GM23248 (cell line): ENCODE results near the gene MYO18B. TPM values are rescaled to one million over a fixed set of nuclear protein-coding genes. Genes with fewer than 3 reads are reported as not detected.

Experiments used
- DNase-seq: peaks from one replicate; pipeline ENCODE4 v3.0.0-alpha.2; 2015
- H2AFZ ChIP-seq: fragments of 200-600 bp; sonication (generic); 2 replicates; pipeline ENCODE4 v1.6.1; 2016; ENCODE audit warnings: antibody characterized with exemption
- H3F3A ChIP-seq: fragments of 200-600 bp; sonication (generic); 2 replicates; pipeline ENCODE4 v1.6.1; 2016; ENCODE audit warnings: mild to moderate bottlenecking, antibody characterized with exemption, mixed run types; ENCODE audit not compliant: insufficient read depth
- H3K27ac ChIP-seq: fragments of 200-600 bp; sonication (generic); 2 replicates; pipeline ENCODE4 v1.5.1; 2016; ENCODE audit warnings: mild to moderate bottlenecking
- H3K27me3 ChIP-seq: fragments of 200-600 bp; sonication (generic); replicated peaks from 2 replicates; pipeline ENCODE4 v1.6.1; 2016; ENCODE audit warnings: mild to moderate bottlenecking; ENCODE audit not compliant: insufficient read depth
- H3K36me3 ChIP-seq: fragments of 200-600 bp; sonication (generic); 2 replicates; pipeline ENCODE4 v1.6.1; 2016; ENCODE audit warnings: low read depth, mild to moderate bottlenecking
- H3K4me1 ChIP-seq: fragments of 200-600 bp; sonication (generic); 2 replicates; pipeline ENCODE4 v1.6.1; 2016; ENCODE audit warnings: mild to moderate bottlenecking; ENCODE audit not compliant: insufficient read depth
- H3K4me2 ChIP-seq: fragments of 200-600 bp; sonication (generic); one replicate; pipeline ENCODE4 v1.6.1; 2016; ENCODE audit warnings: mild to moderate bottlenecking; ENCODE audit not compliant: unreplicated experiment
- H3K4me3 ChIP-seq: fragments of 200-600 bp; sonication (generic); 2 replicates; pipeline ENCODE4 v1.5.1; 2016; ENCODE audit warnings: mild to moderate bottlenecking
- H3K79me2 ChIP-seq: fragments of 200-600 bp; sonication (generic); 2 replicates; pipeline ENCODE4 v1.6.1; 2016; ENCODE audit warnings: mild to moderate bottlenecking; ENCODE audit not compliant: insufficient read depth
- H3K9ac ChIP-seq: fragments of 200-600 bp; sonication (generic); 2 replicates; pipeline ENCODE4 v1.6.1; 2016; ENCODE audit warnings: mild to moderate bottlenecking
- H3K9me2 ChIP-seq: fragments of 200-600 bp; sonication (generic); 2 replicates; pipeline ENCODE4 v1.6.1; 2016; ENCODE audit warnings: mixed run types, mild to moderate bottlenecking, moderate library complexity; ENCODE audit not compliant: insufficient read depth
- H3K9me3 ChIP-seq: fragments of 200-600 bp; sonication (generic); one replicate; pipeline ENCODE4 v1.6.1; 2017; ENCODE audit warnings: low read depth
- H4K20me1 ChIP-seq: fragments of 200-600 bp; sonication (generic); 2 replicates; pipeline ENCODE4 v1.6.0; 2016; ENCODE audit not compliant: insufficient read depth
- EZH2 ChIP-seq: fragments of 200-600 bp; sonication (generic); IDR thresholded peaks from 2 replicates; pipeline ENCODE4 v1.6.1; 2018; ENCODE audit warnings: antibody characterized with exemption, mild to moderate bottlenecking; ENCODE audit not compliant: insufficient read depth, poor library complexity, severe bottlenecking
- EZH2phosphoT487 ChIP-seq: fragments of 200-600 bp; sonication (generic); IDR thresholded peaks from 2 replicates; pipeline ENCODE4 v1.6.1; 2018; ENCODE audit warnings: antibody characterized with exemption, moderate library complexity, mild to moderate bottlenecking, low read depth; ENCODE audit not compliant: insufficient read depth
- WGBS, 2 experiments: methylation state at CpG; one replicate each; pipeline ENCODE4 v1.1.6; 2015 to 2017; ENCODE audit warnings: low lambda C conversion rate in 2 of 2, low coverage in 1 of 2; ENCODE audit errors: missing lambda C conversion rate in 2 of 2; 5-methylcytosine and 5-hydroxymethylcytosine counted together
- in situ Hi-C: fragments of 300-500 bp; cut with MboI; formaldehyde crosslinking; loops from 2 replicates; pipeline ENCODE4 v1.15.0; 2020
- polyA plus RNA-seq: library from polyadenylated mRNA; unstranded; fragments of >200 nt; fragmentation: Nextera tagmentation; extraction: Ambion mirVana; gene quantifications from 2 replicates; pipeline ENCODE4 v1.2.1, GENCODE V29; 2016
- total RNA-seq: library from RNA; depleted of rRNA; stranded (reverse); fragments of >200 nt; shearing (Covaris generic); gene quantifications from 2 replicates; pipeline ENCODE4 v1.2.3, GENCODE V29; 2014

Gene MYO18B
- total and polyA plus RNA-seq, 2 experiments from 2014 or later, result not detected

- H3K27ac ChIP-seq, result no peak overlapping the region
- TF ChIP-seq EZH2 (no peak), EZH2phosphoT487 (no peak)
- no peak overlapping the region for H2AFZ ChIP-seq
- no peak for DNase-seq
- H3K9ac ChIP-seq, result no peak overlapping the region
- no peak overlapping the region for H3K4me3 ChIP-seq
- no peaks in the 10 kb centered on the region for H3K9me3 ChIP-seq
- WGBS, 2 experiments, result 22 to 38% methylated on average over 8 of the region's 8 CpGs
- H4K20me1 ChIP-seq, result no peaks in the 10 kb centered on the region
- H3K4me1 ChIP-seq, result no peaks in the 10 kb centered on the region
- no peaks in the 10 kb centered on the region for H3K27me3 ChIP-seq
- in situ Hi-C loops, result no loop called here
- no peaks in the 10 kb centered on the region for H3K36me3 ChIP-seq
- H3K4me2 ChIP-seq, result no peak overlapping the region
- H3K9me2 ChIP-seq, result no peaks in the 10 kb centered on the region
- H3F3A ChIP-seq, result no peaks in the 10 kb centered on the region
- no peaks in the 10 kb centered on the region for H3K79me2 ChIP-seq
These were observed 139.3 kb downstream of the MYO18B start for GRCh38 chr22:25881210-25881755.

GRCh38 chr22:25882360-25882759 is 140.4 kb downstream of the MYO18B start:
- Histone ChIP-seq H3K9ac (no peak overlapping the region), H4K20me1 (no peaks in the 10 kb centered on the region), H3K9me3 (no peaks in the 10 kb centered on the region), H3K27ac (no peak overlapping the region), H3F3A (no peaks in the 10 kb centered on the region), H3K4me1 (no peaks in the 10 kb centered on the region), H3K4me3 (no peak overlapping the region), H3K9me2 (no peaks in the 10 kb centered on the region), H3K79me2 (no peaks in the 10 kb centered on the region), H3K4me2 (no peak overlapping the region), H2AFZ (no peak overlapping the region), H3K27me3 (no peaks in the 10 kb centered on the region), H3K36me3 (no peaks in the 10 kb centered on the region)
- in situ Hi-C loops, result no loop called here
- no peak for TF ChIP-seq EZH2
- no peak for TF ChIP-seq EZH2phosphoT487
- 14 to 17% methylated on average over 2 of the region's 2 CpGs for WGBS, 2 experiments
- no peak for DNase-seq

GRCh38 chr22:25883482-25884033 is 141.6 kb downstream of the MYO18B start:
- in situ Hi-C loops, result no loop called here
- Histone ChIP-seq H3K4me1 (no peaks in the 10 kb centered on the region), H3K36me3 (no peaks in the 10 kb centered on the region), H3K4me2 (no peak overlapping the region), H2AFZ (no peak overlapping the region), H4K20me1 (no peaks in the 10 kb centered on the region), H3K9ac (no peak overlapping the region), H3K9me2 (no peaks in the 10 kb centered on the region), H3K27me3 (no peaks in the 10 kb centered on the region), H3K27ac (no peak overlapping the region), H3K4me3 (no peak overlapping the region), H3K9me3 (no peaks in the 10 kb centered on the region), H3F3A (no peaks in the 10 kb centered on the region), H3K79me2 (no peaks in the 10 kb centered on the region)
- TF ChIP-seq EZH2phosphoT487, result no peak
- TF ChIP-seq EZH2, result no peak
- WGBS, 2 experiments, result 3 to 6% methylated on average over 5 of the region's 5 CpGs
- no peak for DNase-seq

DNA sequence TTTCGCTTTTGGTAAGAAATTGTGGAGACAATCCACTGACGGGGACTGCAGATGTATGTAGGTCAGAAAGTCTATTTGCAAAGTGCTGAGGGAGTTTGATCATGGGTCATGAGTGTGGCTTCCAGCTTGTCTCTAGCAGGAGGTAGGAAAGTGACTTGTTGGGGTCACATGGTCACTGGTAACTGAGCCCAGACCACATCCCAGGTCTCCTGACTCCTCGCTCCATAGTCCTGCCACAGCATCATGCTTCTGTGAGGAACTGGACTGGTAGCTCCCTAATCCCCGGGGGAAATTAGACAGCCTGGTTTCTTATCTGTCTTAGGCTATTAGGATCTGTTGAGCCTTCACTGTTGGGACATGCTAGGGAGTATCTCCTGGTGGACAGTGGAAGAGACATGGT is 142.1 kb downstream of the MYO18B start:
- Histone ChIP-seq H3K36me3 (no peaks in the 10 kb centered on the region), H3K4me3 (no peak overlapping the region), H3K27me3 (no peaks in the 10 kb centered on the region), H3K9ac (no peak overlapping the region), H3K4me2 (no peak overlapping the region), H4K20me1 (no peaks in the 10 kb centered on the region), H3K9me2 (no peaks in the 10 kb centered on the region), H3K27ac (no peak overlapping the region), H3K79me2 (no peaks in the 10 kb centered on the region), H3K9me3 (no peaks in the 10 kb centered on the region), H3F3A (no peaks in the 10 kb centered on the region), H2AFZ (no peak overlapping the region), H3K4me1 (no peaks in the 10 kb centered on the region)
- in situ Hi-C loops, result no loop called here
- DNase-seq, result no peak
- no peak for TF ChIP-seq EZH2phosphoT487
- TF ChIP-seq EZH2, result no peak
- 17 to 22% methylated on average over 4 of the region's 4 CpGs for WGBS, 2 experiments
